ENCODE data around the gene PSMD8.
A peak's percentile ranks its signal among the peaks of the same experiment; 100 is the strongest.

PSMD8 gene

DNA sequence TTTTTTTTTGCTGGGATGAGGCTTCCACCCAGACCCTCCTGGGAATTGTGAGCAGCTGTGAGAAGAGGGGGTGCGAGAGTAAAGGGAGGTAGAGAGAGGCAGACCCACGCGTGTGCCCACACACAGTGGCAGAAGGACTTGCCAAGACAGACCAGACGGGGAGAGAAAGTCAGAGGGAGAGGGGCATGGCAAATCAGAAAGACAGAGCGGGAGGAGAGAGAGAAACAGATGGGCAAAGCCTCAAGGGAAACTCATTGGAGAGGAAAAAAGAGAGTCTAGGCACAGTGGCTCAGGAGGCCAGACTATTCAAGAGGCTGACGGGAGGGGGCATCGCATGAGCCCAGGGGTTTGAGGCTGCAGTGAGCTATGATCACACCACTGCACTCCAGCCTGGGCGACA, 21.8 kb upstream of the PSMD8 start:
- no peak for DNase-seq (ENCODE audit: low read depth)
- no peak overlapping the region for H3K4me3 ChIP-seq (ENCODE audit: low read depth, low read length)
- no peak for TF ChIP-seq CTCF (IDR thresholded peaks at IDR 0.05; ENCODE audit: low read depth, low read length, missing control alignments)

DNA sequence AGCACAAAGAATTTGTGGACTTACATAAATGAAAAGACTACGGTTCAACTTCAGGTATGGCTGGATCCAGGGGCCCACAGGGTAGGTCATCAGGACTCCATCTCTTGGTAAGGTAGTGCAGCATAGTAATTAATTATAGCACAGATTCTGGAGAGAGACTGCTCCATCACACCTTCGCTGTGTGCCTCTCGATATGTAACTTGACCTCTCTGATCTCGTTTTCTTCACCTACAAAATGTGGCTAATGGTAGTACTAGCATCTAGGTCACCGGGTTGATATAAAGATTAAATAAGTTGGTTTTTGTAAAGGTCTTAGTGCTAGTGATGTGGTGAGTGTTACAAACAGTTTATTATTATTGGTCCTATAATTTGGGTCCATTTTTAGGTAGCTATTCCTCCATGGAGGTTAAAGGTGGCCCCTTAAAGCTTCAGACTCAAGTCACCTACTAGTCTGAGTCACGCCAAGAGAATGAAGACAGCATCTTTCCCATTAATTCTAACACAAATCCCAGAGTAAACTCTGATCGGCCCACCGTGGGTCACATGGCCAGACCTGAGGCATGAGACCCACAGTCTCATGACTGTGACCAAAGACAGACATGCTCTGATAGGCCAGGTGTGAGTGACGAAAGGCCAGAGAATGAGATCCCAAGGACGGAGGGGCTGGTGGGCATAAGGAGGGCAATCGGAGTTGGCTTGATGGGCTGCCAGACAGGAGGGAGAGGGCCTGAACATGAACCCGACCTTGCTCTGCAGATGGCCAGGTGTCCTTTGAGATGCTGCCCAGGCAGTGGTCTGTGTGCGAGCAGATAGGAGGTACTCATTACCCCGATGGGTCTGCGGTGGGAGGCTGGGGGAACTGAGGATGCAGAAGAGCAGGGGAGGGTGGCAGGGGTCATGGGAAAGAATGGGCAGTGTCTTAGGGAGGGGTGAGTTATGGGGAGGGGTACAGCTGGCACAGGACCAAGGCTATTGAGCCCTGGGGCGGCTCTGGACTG, 18.3 kb upstream of the PSMD8 start:
- H3K4me3 ChIP-seq (ENCODE audit: low read depth, low read length): no peak overlapping the region
- no peak for DNase-seq (ENCODE audit: low read depth)
- TF ChIP-seq CTCF (IDR thresholded peaks at IDR 0.05; ENCODE audit: low read depth, low read length, missing control alignments): no peak

- no peak for TF ChIP-seq CTCF (IDR thresholded peaks at IDR 0.05; ENCODE audit: low read depth, low read length, missing control alignments)
- H3K4me3 ChIP-seq (ENCODE audit: low read depth, low read length): no peak overlapping the region
- DNase-seq (ENCODE audit: low read depth): no peak
These were observed 16.3 kb upstream of the PSMD8 start for GRCh38 chr19:38358071-38358470.

DNA sequence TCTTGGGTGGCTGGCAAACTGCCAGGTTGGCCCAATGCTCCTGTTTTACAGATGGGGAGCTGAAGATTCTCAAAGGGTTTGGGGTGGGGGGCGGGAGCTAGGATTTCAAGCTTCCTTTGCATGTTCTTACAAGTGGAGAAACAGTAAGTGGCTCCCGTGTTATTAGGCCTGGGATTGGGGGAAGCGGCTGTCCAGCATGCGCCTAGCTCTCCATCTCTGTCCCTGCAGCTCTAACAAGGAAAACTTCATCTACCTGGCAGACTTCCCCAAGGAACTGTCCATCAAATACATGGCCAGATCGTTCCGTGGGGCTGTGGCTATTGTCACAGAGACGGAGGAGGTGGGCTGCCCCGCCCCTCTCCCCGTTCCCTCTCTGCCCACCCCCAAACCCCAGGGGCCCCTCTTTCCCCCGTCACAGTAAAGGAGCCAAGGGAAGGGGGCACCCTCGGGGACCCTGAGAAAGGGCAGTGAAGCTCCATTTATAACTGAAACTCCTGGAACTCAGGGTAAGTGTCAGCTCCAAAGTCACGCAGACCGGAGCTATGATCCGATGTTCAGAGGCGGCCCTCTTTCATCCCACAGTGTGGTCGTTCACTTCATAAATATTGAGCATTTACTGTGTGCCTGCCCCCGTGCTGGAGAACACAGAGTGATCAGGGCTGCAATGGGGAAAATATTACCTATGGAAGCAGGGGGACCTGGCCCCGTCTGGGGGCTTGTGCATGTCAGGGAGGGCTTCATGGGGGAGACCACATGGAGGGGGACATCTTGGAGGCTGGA, 14.9 kb upstream of the PSMD8 start:
- no peak overlapping the region for H3K4me3 ChIP-seq (ENCODE audit: low read depth, low read length)
- no peak for TF ChIP-seq CTCF (IDR thresholded peaks at IDR 0.05; ENCODE audit: low read depth, low read length, missing control alignments)
- DNase-seq (ENCODE audit: low read depth): no peak

GRCh38 chr19:38360351-38360750, 14.0 kb upstream of the PSMD8 start:
- TF ChIP-seq CTCF (IDR thresholded peaks at IDR 0.05; ENCODE audit: low read depth, low read length, missing control alignments): no peak
- no peak overlapping the region for H3K4me3 ChIP-seq (ENCODE audit: low read depth, low read length)
- DNase-seq (ENCODE audit: low read depth): no peak

GRCh38 chr19:38360839-38361631, 13.3 kb upstream of the PSMD8 start:
- DNase-seq (ENCODE audit: low read depth): no peak
- H3K4me3 ChIP-seq (ENCODE audit: low read depth, low read length): peak overlapping the region; percentile 58
- TF ChIP-seq CTCF (IDR thresholded peaks at IDR 0.05; ENCODE audit: low read depth, low read length, missing control alignments): no peak
